Immature natural killer cell (primary cell): ENCODE data around the gene RELL1. TPM values are rescaled to one million over a fixed set of nuclear protein-coding genes. Genes with fewer than 3 reads are reported as not detected.

Experiments
- DNase-seq, 3 donors: peaks; one replicate each; pipeline ENCODE4 v3.0.0; 2022; ENCODE audit warnings: mixed read lengths in 1 of 3
- H3K27ac Mint-ChIP-seq, 6 donors: one replicate each; pipeline ENCODE4 v1.8.0; 2020; ENCODE audit warnings: mixed read lengths in 6 of 6, mild to moderate bottlenecking in 5 of 6, inconsistent platforms in 4 of 6, moderate library complexity in 3 of 6
- H3K27me3 Mint-ChIP-seq, 3 donors: one replicate each; pipeline ENCODE4 v1.8.0; 2020 to 2021; ENCODE audit warnings: low read depth in 3 of 3, mild to moderate bottlenecking in 3 of 3, mixed read lengths in 3 of 3, moderate library complexity in 3 of 3, inconsistent platforms in 1 of 3
- H3K36me3 Mint-ChIP-seq, 3 donors: one replicate each; pipeline ENCODE4 v1.8.0; 2020; ENCODE audit warnings: mixed read lengths in 3 of 3, inconsistent platforms in 2 of 3, mild to moderate bottlenecking in 2 of 3
- H3K4me1 Mint-ChIP-seq, 2 donors: one replicate each; pipeline ENCODE4 v1.8.0; 2020; ENCODE audit warnings: inconsistent platforms in 2 of 2, mild to moderate bottlenecking in 2 of 2, mixed read lengths in 2 of 2, moderate library complexity in 1 of 2
- H3K4me3 Mint-ChIP-seq, 5 donors: one replicate each; pipeline ENCODE4 v1.8.0; 2020; ENCODE audit warnings: mild to moderate bottlenecking in 5 of 5, mixed read lengths in 5 of 5, inconsistent platforms in 3 of 5, moderate library complexity in 3 of 5
- H3K9me3 Mint-ChIP-seq, 6 donors: one replicate each; pipeline ENCODE4 v1.8.0; 2020; ENCODE audit warnings: mild to moderate bottlenecking in 6 of 6, mixed read lengths in 6 of 6, inconsistent platforms in 4 of 6, moderate library complexity in 3 of 6
- polyA plus RNA-seq, 3 donors: library from polyadenylated mRNA; unstranded; fragments of 300-500 nt; fragmentation: Illumina TruSeq; gene quantifications; one replicate each; pipeline ENCODE4 v1.2.3, GENCODE V29; 2021

Gene RELL1
- polyA plus RNA-seq, 3 donors from 2014 or later = 1.9 to 4.3 (median 3.5) TPM

- Mint-ChIP-seq H3K9me3 (peaks cover 0 to 11% (median 3%) of the 10 kb centered on the region in 6 donors), H3K36me3 (peaks cover 20 to 32% (median 26%) of the 10 kb centered on the region in 3 donors), H3K27me3 (peaks cover 0 to 3% (median 0%) of the 10 kb centered on the region in 3 donors), H3K4me1 (peaks cover 3 to 30% of the 10 kb centered on the region in 2 donors), H3K27ac (no peak overlapping the region), H3K4me3 (no peak overlapping the region)
- no peak for DNase-seq
Observed at GRCh38 chr4:37651781-37652377, 34.3 kb downstream of the RELL1 start.

GRCh38 chr4:37650481-37650880 lies 35.7 kb downstream of the RELL1 start:
- no peak overlapping the region for H3K4me3 Mint-ChIP-seq
- H3K4me1 Mint-ChIP-seq = peaks cover 3 to 30% of the 10 kb centered on the region in 2 donors
- peaks cover 0 to 3% (median 0%) of the 10 kb centered on the region in 3 donors for H3K27me3 Mint-ChIP-seq
- DNase-seq = no peak
- peaks cover 19 to 30% (median 23%) of the 10 kb centered on the region in 3 donors for H3K36me3 Mint-ChIP-seq
- peaks cover 0 to under 1% (median 0%) of the 10 kb centered on the region in 6 donors for H3K9me3 Mint-ChIP-seq
- H3K27ac Mint-ChIP-seq = no peak overlapping the region

GRCh38 chr4:37649268-37649667 lies 36.9 kb downstream of the RELL1 start:
- peaks cover 0 to 2% (median 0%) of the 10 kb centered on the region in 3 donors for H3K27me3 Mint-ChIP-seq
- H3K9me3 Mint-ChIP-seq = no peaks in the 10 kb centered on the region
- no peak overlapping the region for H3K4me3 Mint-ChIP-seq
- no peak overlapping the region for H3K27ac Mint-ChIP-seq
- H3K36me3 Mint-ChIP-seq = peaks cover 16 to 24% (median 20%) of the 10 kb centered on the region in 3 donors
- no peak for DNase-seq
- H3K4me1 Mint-ChIP-seq = peaks cover 3 to 30% of the 10 kb centered on the region in 2 donors

- Mint-ChIP-seq H3K9me3 (no peaks in the 10 kb centered on the region), H3K4me1 (peaks cover 0 to 23% of the 10 kb centered on the region in 2 donors), H3K36me3 (peaks cover 13 to 20% (median 15%) of the 10 kb centered on the region in 3 donors), H3K27me3 (peaks cover 0 to 2% (median 0%) of the 10 kb centered on the region in 3 donors), H3K4me3 (no peak overlapping the region), H3K27ac (peak overlapping the region in 1 of 6 donors; percentile 12)
- DNase-seq = no peak
Observed at GRCh38 chr4:37648084-37648817, 37.9 kb downstream of the RELL1 start.

DNA sequence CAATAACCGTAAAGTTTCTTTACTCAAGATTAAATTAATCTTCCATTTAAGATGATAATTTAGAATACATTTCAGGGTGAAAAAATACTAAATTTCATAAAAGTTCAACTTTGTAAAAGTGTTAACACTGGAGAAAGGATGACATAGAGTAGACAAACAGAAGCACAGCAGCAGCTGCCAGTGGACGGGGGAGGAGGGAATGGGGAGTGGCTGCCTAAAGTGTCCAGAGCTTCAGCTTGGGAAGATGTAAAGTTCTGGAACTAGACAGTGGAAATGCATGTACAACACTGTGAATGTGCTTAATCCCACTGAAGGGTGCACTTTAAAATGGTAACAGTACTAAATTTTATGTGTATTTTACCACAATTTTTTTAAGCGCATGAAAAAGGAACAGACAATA lies 39.9 kb downstream of the RELL1 start:
- Mint-ChIP-seq H3K9me3 (no peaks in the 10 kb centered on the region), H3K27ac (no peak overlapping the region), H3K27me3 (peaks cover 0 to 2% (median 0%) of the 10 kb centered on the region in 3 donors), H3K36me3 (peaks cover 12 to 20% (median 15%) of the 10 kb centered on the region in 3 donors), H3K4me1 (peaks cover 0 to 17% of the 10 kb centered on the region in 2 donors), H3K4me3 (no peak overlapping the region)
- no peak for DNase-seq

GRCh38 chr4:37645736-37646135 lies 40.4 kb downstream of the RELL1 start:
- no peak for DNase-seq
- Mint-ChIP-seq H3K4me1 (peaks cover 0 to 12% of the 10 kb centered on the region in 2 donors), H3K27ac (no peak overlapping the region), H3K4me3 (no peak overlapping the region), H3K27me3 (peaks cover 0 to 2% (median 0%) of the 10 kb centered on the region in 3 donors), H3K36me3 (peaks cover 9 to 20% (median 15%) of the 10 kb centered on the region in 3 donors), H3K9me3 (no peaks in the 10 kb centered on the region)

GRCh38 chr4:37644962-37645361 lies 41.2 kb downstream of the RELL1 start:
- Mint-ChIP-seq H3K4me1 (peaks cover 0 to 8% of the 10 kb centered on the region in 2 donors), H3K4me3 (no peak overlapping the region), H3K27ac (no peak overlapping the region), H3K27me3 (peaks cover 0 to 2% (median 0%) of the 10 kb centered on the region in 3 donors), H3K36me3 (peaks cover 9 to 20% (median 15%) of the 10 kb centered on the region in 3 donors), H3K9me3 (no peaks in the 10 kb centered on the region)
- no peak for DNase-seq

DNA sequence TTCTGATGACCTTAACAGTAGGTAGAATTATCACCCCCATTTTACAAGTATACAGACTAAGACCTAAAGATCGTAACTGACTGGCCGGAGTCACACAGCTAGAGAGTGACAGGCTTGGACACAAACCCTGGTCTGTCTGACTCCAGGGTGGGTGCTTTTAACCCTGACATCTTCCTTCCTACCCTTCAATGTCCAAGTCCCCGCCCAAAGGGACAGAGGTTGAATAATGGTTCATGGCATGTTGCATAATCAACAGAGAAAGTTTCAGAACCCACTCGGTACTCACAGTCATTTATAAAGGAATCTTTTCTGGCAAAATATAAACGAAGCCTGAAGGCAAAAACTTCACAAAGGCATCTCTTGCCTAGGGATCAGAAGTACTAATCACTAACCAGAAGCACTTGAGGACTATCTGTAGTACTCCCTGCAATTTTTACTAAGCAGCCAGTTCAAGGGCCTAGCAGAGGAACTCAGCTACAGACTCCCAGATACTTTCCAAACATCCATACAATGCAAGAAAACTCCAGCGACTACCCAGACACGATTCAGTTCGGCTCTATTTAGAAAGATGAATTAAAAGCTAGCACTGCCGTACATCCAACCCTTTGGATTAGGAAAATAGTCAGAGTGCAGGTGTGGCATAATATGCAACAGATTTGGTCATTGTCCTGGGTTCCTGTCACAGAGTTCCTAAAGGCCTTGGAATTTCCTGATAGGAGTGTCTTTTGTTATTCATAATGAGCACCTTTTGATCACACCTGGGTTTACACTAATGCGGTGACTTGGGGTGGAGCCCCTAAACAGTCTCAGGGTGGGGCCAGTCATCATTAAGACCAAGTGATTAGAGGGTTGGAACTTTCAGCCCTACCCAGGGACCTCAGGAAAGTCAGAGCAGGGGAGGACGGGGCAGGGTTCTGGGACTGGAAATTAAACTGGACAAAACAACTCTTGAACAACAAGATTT lies 44.0 kb downstream of the RELL1 start:
- Mint-ChIP-seq H3K36me3 (peaks cover 9 to 23% (median 12%) of the 10 kb centered on the region in 3 donors), H3K4me3 (no peak overlapping the region), H3K27ac (no peak overlapping the region), H3K9me3 (no peaks in the 10 kb centered on the region), H3K27me3 (no peaks in the 10 kb centered on the region), H3K4me1 (no peaks in the 10 kb centered on the region)
- DNase-seq = no peak

DNA sequence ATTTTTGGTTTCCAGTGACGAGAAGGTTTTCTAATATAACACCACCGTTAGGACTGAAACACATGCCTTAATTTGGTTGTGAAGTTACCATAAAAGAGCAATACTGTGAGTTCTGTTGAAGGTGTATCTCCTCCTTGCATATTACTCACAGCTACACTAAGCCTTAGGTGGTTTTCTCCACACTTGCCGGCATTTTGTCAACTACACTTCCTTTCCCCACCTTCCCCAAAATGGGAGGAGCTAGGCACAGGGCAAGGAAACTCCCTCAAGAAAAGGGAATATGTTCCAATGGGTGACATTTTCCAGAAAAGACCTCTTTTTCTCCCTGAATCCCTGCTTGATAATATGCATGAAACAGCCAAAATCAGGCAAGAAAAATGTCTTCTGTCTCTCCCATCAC lies 44.8 kb downstream of the RELL1 start:
- no peaks in the 10 kb centered on the region for H3K4me1 Mint-ChIP-seq
- H3K36me3 Mint-ChIP-seq = peaks cover 8 to 23% (median 9%) of the 10 kb centered on the region in 3 donors
- no peak for DNase-seq
- no peaks in the 10 kb centered on the region for H3K27me3 Mint-ChIP-seq
- peak overlapping the region in 1 of 6 donors; percentile 22 for H3K27ac Mint-ChIP-seq
- H3K9me3 Mint-ChIP-seq = no peaks in the 10 kb centered on the region
- no peak overlapping the region for H3K4me3 Mint-ChIP-seq

- Mint-ChIP-seq H3K4me1 (no peaks in the 10 kb centered on the region), H3K4me3 (no peak overlapping the region), H3K36me3 (peaks cover 3 to 21% (median 6%) of the 10 kb centered on the region in 3 donors), H3K27me3 (no peaks in the 10 kb centered on the region), H3K9me3 (no peaks in the 10 kb centered on the region), H3K27ac (no peak overlapping the region)
- no peak for DNase-seq
Observed at GRCh38 chr4:37639551-37640285, 46.5 kb downstream of the RELL1 start.

DNA sequence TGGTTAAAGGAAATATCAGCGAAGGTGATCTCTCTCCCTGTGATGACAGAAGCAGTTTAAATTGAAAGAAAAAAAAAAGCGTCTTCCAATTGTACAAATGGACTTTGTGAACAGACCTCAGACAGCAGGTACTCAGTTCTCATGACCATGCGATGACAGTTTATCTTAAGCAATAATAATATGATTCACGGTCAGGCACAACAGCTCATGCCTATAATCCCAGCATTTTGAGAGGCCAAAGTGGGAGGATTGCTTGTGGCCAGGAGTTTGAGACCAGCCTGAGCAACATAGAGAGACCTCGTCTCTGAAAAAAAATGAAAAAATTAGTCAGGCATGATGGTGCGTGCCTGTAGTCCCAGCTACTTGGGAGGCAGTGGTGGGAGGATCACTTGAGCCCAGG lies 51.0 kb downstream of the RELL1 start:
- no peak overlapping the region for H3K4me3 Mint-ChIP-seq
- no peaks in the 10 kb centered on the region for H3K9me3 Mint-ChIP-seq
- no peak for DNase-seq
- H3K27ac Mint-ChIP-seq = peak overlapping the region in 1 of 6 donors; percentile 74
- no peaks in the 10 kb centered on the region for H3K4me1 Mint-ChIP-seq
- peaks cover 22 to 42% (median 24%) of the 10 kb centered on the region in 3 donors for H3K36me3 Mint-ChIP-seq
- H3K27me3 Mint-ChIP-seq = no peaks in the 10 kb centered on the region

GRCh38 chr4:37634180-37634579 lies 52.0 kb downstream of the RELL1 start:
- Mint-ChIP-seq H3K27ac (no peak overlapping the region), H3K4me3 (no peak overlapping the region), H3K36me3 (peaks cover 24 to 48% (median 26%) of the 10 kb centered on the region in 3 donors), H3K4me1 (peaks cover 0 to 7% of the 10 kb centered on the region in 2 donors), H3K9me3 (no peaks in the 10 kb centered on the region), H3K27me3 (no peaks in the 10 kb centered on the region)
- DNase-seq = no peak

DNA sequence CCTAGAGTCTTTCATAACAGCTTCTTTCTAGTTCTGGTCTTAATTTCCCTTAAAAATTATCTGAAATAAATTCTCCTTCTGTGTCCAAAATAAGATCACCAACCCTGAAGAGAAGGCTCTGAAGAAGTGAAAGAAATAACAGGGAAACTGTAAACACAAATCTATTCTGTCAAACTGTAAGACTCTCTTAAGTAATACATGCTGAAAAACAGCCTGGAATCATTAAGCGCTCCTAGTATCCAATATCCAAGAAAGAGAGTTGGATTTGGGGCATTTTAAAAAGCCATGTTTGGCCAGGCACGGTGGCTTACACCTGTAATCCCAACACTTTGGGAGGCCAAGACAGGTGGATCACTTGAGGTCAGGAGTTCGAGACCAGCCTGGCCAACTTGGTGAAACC lies 53.3 kb downstream of the RELL1 start:
- Mint-ChIP-seq H3K27ac (no peak overlapping the region), H3K4me1 (peaks cover 0 to 7% of the 10 kb centered on the region in 2 donors), H3K9me3 (no peaks in the 10 kb centered on the region), H3K36me3 (peaks cover 24 to 48% (median 27%) of the 10 kb centered on the region in 3 donors), H3K27me3 (no peaks in the 10 kb centered on the region), H3K4me3 (no peak overlapping the region)
- DNase-seq = no peak
